DND-41 (cell line): ENCODE data around the gene SLC22A12.

Experiments used
- ATAC-seq: fragments of 200-7000 bp; cut with Tn5 transposase; 3 replicates; pipeline ENCODE4 v1.9.1; 2021; ENCODE audit warnings: low read depth; ENCODE audit not compliant: insufficient read depth
- DNase-seq: peaks from one replicate; pipeline ENCODE4 v3.0.0-alpha.2; 2020
- H2AFZ ChIP-seq: 2 replicates; pipeline ENCODE4 v1.6.0; 2012; ENCODE audit warnings: low read depth, low read length
- H3K27ac ChIP-seq: 2 replicates; pipeline ENCODE4 v1.5.1; 2012; ENCODE audit warnings: low read length, inconsistent platforms
- H3K27me3 ChIP-seq: fragments of 200-600 bp; sonication (generic); 2 replicates; pipeline ENCODE4 v1.6.0; 2012; ENCODE audit warnings: low read length, mild to moderate bottlenecking, inconsistent platforms; ENCODE audit not compliant: insufficient read depth, poor library complexity
- H3K36me3 ChIP-seq: 2 replicates; pipeline ENCODE4 v1.5.1; 2012; ENCODE audit warnings: low read length, inconsistent platforms; ENCODE audit not compliant: insufficient read depth
- H3K4me1 ChIP-seq: 2 replicates; pipeline ENCODE4 v1.5.1; 2012; ENCODE audit warnings: mild to moderate bottlenecking, low read length; ENCODE audit not compliant: insufficient read depth
- H3K4me2 ChIP-seq: 2 replicates; pipeline ENCODE4 v1.6.0; 2012; ENCODE audit warnings: mild to moderate bottlenecking, moderate library complexity, low read length, inconsistent platforms; ENCODE audit not compliant: insufficient read depth
- H3K4me3 ChIP-seq, 2 experiments: fragments of 200-600 bp in 1 of 2; shearing (Covaris generic) in 1 of 2; 2 replicates each; pipeline ENCODE4 v1.5.1; 2012 to 2016; ENCODE audit warnings: inconsistent platforms in 2 of 2, low read length in 2 of 2, mild to moderate bottlenecking in 2 of 2, low read depth in 1 of 2, moderate library complexity in 1 of 2
- H3K79me2 ChIP-seq: 2 replicates; pipeline ENCODE4 v1.6.0; 2012; ENCODE audit warnings: low read length, inconsistent platforms; ENCODE audit not compliant: insufficient read depth
- H3K9ac ChIP-seq: 2 replicates; pipeline ENCODE4 v1.6.0; 2012; ENCODE audit warnings: low read depth, mild to moderate bottlenecking, inconsistent platforms, low read length, moderate library complexity
- H3K9me3 ChIP-seq: 2 replicates; pipeline ENCODE4 v1.5.1; 2012; ENCODE audit warnings: low read length, moderate library complexity, mild to moderate bottlenecking, inconsistent platforms; ENCODE audit not compliant: insufficient read depth, severe bottlenecking
- H4K20me1 ChIP-seq: 2 replicates; pipeline ENCODE4 v1.6.0; 2012; ENCODE audit warnings: low read length; ENCODE audit not compliant: insufficient read depth
- EZH2 ChIP-seq: IDR thresholded peaks from 3 replicates; pipeline ENCODE4 v1.6.1; 2012; ENCODE audit warnings: borderline replicate concordance, low read depth, mild to moderate bottlenecking, moderate library complexity, low read length, inconsistent platforms; ENCODE audit not compliant: severe bottlenecking
- TF ChIP-seq, protein P1 (sequence below): IDR thresholded peaks from 2 replicates; pipeline ENCODE4 v1.5.1; 2012; ENCODE audit warnings: borderline replicate concordance, low read length, moderate library complexity, mild to moderate bottlenecking; ENCODE audit not compliant: poor library complexity, severe bottlenecking; ENCODE audit errors: extremely low read depth

The SLC22A12 gene

GRCh38 chr11:64638829-64639228 lies 47.8 kb downstream of the SLC22A12 start:
- Histone ChIP-seq H3K36me3 (no peaks in the 10 kb centered on the region), H3K4me3 (no peak overlapping the region), H3K9me3 (no peaks in the 10 kb centered on the region), H4K20me1 (peaks cover 12% of the 10 kb centered on the region), H3K79me2 (no peaks in the 10 kb centered on the region), H3K27me3 (peaks cover 36% of the 10 kb centered on the region), H2AFZ (no peak overlapping the region), H3K4me2 (no peak overlapping the region), H3K4me1 (no peaks in the 10 kb centered on the region), H3K9ac (no peak overlapping the region), H3K27ac (no peak overlapping the region)
- DNase-seq (no peak), ATAC-seq (no peak)
- TF ChIP-seq, protein P1, sequence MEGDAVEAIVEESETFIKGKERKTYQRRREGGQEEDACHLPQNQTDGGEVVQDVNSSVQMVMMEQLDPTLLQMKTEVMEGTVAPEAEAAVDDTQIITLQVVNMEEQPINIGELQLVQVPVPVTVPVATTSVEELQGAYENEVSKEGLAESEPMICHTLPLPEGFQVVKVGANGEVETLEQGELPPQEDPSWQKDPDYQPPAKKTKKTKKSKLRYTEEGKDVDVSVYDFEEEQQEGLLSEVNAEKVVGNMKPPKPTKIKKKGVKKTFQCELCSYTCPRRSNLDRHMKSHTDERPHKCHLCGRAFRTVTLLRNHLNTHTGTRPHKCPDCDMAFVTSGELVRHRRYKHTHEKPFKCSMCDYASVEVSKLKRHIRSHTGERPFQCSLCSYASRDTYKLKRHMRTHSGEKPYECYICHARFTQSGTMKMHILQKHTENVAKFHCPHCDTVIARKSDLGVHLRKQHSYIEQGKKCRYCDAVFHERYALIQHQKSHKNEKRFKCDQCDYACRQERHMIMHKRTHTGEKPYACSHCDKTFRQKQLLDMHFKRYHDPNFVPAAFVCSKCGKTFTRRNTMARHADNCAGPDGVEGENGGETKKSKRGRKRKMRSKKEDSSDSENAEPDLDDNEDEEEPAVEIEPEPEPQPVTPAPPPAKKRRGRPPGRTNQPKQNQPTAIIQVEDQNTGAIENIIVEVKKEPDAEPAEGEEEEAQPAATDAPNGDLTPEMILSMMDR, result no peak
- no peak for TF ChIP-seq EZH2

GRCh38 chr11:64639885-64640284 lies 48.9 kb downstream of the SLC22A12 start:
- no peak overlapping the region for H3K4me2 ChIP-seq
- no peak overlapping the region for H3K4me3 ChIP-seq
- no peak for DNase-seq
- TF ChIP-seq, protein P1, result no peak
- no peak for TF ChIP-seq EZH2
- H3K79me2 ChIP-seq, result no peaks in the 10 kb centered on the region
- H3K27me3 ChIP-seq, result peaks cover 47% of the 10 kb centered on the region
- H4K20me1 ChIP-seq, result peaks cover 12% of the 10 kb centered on the region
- ATAC-seq, result no peak
- H3K4me1 ChIP-seq, result no peaks in the 10 kb centered on the region
- H3K27ac ChIP-seq, result no peak overlapping the region
- no peaks in the 10 kb centered on the region for H3K36me3 ChIP-seq
- H2AFZ ChIP-seq, result no peak overlapping the region
- no peaks in the 10 kb centered on the region for H3K9me3 ChIP-seq
- H3K9ac ChIP-seq, result no peak overlapping the region

DNA sequence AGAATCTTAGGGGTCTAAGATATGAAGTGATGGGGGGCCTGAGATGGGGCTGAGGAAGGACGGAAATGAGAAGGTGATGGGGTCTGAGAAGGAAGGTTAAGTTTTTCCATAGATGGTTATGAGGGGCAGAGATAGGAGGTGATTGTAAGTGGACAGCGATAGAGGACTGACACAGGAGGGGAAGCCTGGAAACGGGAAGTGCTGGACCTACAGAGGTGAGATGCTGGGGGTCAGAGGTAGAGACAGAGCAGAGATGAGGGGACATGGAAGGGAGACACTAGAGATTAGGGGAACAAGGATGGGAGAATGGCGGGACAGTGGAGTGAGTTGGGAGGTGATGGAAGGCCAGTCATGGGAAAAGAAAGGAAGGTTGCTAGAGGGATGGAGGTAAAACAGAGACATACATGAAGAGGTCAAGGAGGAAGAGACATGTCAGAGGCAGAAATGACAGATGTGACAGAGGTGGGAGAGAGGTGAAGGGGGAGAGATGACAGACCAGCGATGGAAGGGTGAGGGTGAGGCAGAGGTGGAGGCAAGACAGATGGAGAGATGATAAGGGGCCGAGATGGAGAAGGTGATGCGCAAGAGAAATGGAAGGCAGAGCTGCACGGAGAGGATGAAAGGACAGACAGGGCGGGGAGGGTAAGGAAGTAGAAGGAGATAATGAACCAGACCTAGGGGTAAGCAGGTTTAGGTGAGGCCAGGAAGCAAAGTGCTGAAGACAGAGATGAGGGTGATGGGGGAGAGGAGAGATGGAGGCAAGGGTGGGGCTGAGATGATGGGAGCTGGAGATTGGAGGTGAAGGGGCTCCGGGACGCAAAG lies 50.8 kb downstream of the SLC22A12 start:
- H3K27ac ChIP-seq, result no peak overlapping the region
- peak; percentile 61 for TF ChIP-seq EZH2
- TF ChIP-seq, protein P1, result no peak
- no peak overlapping the region for H3K4me3 ChIP-seq
- H3K36me3 ChIP-seq, result no peaks in the 10 kb centered on the region
- H3K4me2 ChIP-seq, result no peak overlapping the region
- H3K9ac ChIP-seq, result no peak overlapping the region
- no peaks in the 10 kb centered on the region for H3K79me2 ChIP-seq
- ATAC-seq, result no peak
- H3K27me3 ChIP-seq, result peaks cover 53% of the 10 kb centered on the region
- no peak for DNase-seq
- H2AFZ ChIP-seq, result no peak overlapping the region
- no peaks in the 10 kb centered on the region for H3K4me1 ChIP-seq
- H3K9me3 ChIP-seq, result no peaks in the 10 kb centered on the region
- peaks cover 9% of the 10 kb centered on the region for H4K20me1 ChIP-seq

DNA sequence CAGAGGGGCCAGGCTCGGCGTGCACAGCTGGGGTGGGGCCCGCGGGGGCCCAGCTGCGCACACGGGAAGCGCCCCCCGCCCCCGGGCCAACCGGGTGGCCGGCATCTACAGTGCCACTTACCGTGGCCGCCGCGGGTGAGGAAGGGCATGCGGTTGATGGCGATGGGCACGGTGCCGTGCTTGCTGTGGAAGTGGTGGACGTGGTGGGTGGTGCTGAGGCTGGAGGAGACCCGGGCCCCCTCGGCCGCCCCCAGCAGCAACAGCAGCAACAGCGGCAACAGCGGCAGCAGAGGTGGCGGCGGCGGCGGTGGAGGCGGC lies 51.4 kb downstream of the SLC22A12 start:
- no peak for DNase-seq
- Histone ChIP-seq H4K20me1 (peaks cover 11% of the 10 kb centered on the region), H3K4me1 (no peaks in the 10 kb centered on the region), H3K36me3 (no peaks in the 10 kb centered on the region), H3K27ac (no peak overlapping the region), H3K4me2 (no peak overlapping the region), H3K9ac (no peak overlapping the region), H3K9me3 (no peaks in the 10 kb centered on the region), H2AFZ (no peak overlapping the region), H3K27me3 (peaks cover 56% of the 10 kb centered on the region), H3K79me2 (no peaks in the 10 kb centered on the region), H3K4me3 (no peak overlapping the region)
- no peak for ATAC-seq
- peak; percentile 2 for TF ChIP-seq EZH2
- TF ChIP-seq, protein P1, result no peak
